Measurements from ENCODE around the gene HECW1.

GRCh38 chr7:43163885-43164284 is 51.4 kb downstream of the HECW1 start:
- no peak for TF ChIP-seq POLR2AphosphoS5 (IDR thresholded peaks at IDR 0.05; ENCODE audit: borderline replicate concordance, low read depth, low read length)
- TF ChIP-seq EZH2 (IDR thresholded peaks at IDR 0.05): no peak
- no peak for TF ChIP-seq FOXP2 (optimal IDR thresholded peaks at IDR 0.05; ENCODE audit: control extremely low read depth, extremely low read length, insufficient read depth)

Data from SK-N-MC (cell line).